ENCODE results near the gene UBQLNL. TPM values are rescaled to one million over a fixed set of nuclear protein-coding genes. Genes with fewer than 3 reads are reported as not detected.

The UBQLNL gene, protein sequence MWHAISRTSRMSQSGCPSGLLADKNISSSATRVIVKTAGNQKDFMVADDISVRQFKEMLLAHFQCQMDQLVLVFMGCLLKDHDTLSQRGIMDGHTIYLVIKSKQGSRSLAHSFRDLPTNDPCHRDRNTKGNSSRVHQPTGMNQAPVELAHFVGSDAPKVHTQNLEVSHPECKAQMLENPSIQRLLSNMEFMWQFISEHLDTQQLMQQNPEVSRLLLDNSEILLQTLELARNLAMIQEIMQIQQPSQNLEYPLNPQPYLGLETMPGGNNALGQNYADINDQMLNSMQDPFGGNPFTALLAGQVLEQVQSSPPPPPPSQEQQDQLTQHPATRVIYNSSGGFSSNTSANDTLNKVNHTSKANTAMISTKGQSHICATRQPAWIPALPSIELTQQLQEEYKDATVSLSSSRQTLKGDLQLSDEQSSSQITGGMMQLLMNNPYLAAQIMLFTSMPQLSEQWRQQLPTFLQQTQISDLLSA
- 0.19 TPM for total RNA-seq
- long read RNA-seq = 0 reads

DNA sequence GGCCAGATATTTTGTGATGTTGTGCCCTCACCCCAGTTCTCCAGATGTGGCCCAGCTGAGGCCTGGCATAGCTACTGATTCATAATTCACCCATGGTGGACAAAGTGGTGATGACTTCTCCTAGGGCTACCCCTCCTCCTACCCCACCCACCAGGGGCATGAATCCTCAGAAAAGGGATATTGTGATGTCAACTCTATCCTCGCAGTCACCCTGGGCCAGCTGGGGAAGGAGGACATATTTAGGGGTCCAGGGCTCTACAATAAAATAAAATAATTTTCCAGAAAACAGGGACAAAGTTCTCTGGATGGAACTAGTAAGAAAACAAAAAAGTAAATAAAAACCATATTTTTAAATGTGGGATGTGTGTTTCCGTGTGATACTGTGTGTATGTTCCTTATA, at the start of gene UBQLNL:
UBQLNL (minus strand) TSS at position 101 of the 400 bp plus-strand sequence. CDS start 258 bp downstream, outside the sequence.
- DNase-seq (ENCODE audit: low spot score) = no peak

DNA sequence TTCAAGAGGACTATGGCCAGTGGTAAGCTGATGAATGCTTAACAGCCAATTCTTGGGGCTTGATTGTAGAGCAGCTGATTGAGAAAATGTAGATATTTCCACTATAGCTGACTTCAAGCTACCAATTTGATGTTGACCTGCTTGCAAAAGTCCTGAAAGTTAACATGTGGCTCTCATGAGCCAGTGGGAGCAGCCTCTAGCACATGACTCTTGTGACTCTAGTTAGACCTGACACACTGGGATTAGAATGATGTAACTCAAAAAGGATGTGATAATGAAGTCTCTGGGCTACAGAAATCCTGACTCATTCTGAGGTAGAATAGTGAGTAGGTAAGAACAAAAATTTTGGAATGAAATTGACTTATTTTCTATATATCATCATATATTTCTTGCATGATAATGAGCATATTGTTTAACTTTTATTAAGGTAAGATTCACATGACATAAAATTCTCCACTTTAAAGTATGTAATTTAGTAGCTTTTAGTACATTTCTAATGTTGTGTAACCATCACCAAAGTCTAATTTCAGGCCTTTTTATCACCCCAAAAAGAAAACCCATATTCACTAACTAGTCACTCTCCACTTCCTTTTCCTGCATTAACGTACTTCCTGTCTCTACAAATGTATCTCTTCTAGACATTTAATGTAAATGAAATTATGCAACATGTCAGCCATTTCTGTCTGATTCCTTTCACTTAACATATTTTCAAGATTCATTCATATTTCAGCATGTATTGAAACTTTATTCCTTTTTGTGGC, 47.9 kb upstream of the UBQLNL start:
- DNase-seq (ENCODE audit: low spot score) = no peak

DNA sequence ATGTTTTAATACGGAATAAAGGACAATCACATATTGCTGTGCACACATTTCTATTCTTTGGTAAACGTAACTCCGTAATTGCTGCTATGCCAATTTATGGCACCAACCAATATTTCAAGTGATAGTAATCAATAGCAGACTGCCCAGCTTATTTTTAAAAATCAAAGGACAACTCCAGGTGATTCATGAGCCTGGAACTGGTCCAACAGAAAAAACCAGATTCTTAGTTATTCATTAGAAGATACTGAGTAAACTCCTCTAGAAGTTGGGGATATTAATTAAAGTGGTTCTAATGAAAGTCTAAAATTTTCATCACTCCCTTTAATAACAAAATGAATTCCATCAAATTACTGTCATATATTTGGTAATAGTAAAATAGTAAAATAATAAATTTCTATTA, 41.3 kb upstream of the UBQLNL start:
- no peak for DNase-seq (ENCODE audit: low spot score)

DNA sequence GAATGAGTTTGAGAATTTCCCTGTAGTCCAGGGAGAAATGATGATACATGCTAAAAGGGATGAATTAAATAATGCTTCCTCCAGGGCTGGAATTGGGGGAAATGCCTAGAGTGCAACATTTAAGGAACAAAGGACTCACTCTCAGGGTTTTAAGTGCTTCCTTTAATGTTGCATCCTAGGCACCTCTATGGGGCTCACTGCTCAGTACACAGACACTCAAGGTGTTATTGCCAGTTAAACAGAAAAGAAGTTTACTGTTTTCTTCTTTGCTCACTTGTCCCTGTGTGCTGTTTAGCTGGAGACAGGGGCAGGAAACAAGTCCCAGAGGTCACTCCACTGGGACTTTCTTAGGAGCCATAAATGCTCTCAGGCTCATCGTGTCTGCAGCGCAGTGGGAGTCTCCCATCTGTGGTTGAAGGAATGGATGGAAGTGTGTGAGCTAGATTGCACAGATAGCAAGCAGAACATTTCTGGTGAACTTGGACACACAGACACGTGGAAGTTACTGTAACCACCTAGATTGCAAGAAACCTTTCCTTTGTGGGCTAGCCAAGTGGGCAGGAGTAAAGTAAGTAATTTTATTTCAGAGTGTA, 40.2 kb upstream of the UBQLNL start:
- DNase-seq (ENCODE audit: low spot score) = no peak

DNA sequence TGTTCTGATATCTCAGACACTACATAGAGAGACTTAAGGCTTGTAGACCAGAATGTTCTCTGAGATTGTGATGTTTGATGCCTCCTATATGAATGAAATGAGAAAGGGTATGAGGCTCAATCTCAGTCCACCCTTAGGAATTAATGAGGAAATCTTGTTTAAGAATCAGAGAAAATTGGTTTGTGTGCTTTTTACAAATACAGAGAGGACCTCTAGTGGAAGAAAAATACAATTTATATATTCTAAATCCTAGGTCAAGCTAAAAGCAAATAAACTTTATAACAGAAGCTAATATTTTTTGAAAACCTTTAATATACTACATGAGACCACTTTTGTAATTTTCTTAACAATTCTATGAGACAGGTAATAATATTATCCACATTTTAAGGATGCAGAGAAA, 36.8 kb upstream of the UBQLNL start:
- no peak for DNase-seq (ENCODE audit: low spot score)

DNA sequence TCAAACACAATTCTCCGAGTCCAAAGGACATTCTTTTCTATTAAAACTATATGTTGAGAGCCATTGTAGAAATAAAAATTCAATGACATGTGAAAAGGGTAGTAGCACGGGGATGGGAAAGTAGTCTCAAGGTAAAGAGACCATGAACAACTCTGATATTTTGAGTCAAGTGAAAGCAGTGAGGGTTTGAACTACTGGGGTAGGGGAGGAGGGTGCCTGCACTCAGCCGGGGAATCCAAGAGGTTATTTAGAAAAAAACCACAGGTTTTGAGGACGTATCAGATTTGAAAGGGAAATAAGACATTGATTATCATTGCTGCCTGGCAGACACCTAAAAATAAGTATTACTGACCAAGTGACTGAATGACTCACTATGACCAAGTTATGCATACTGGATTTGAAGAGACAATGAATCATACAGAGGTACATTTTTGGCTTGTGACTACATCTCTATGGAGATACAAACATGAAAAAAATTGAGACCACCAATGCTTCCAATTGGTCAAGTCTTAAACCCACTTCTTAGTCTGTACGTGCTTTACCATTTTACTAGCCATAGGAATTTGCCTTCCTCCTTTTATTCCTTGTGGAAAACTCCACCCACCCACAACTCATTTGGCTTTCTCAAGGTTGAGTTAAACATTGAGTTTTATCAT, 34.1 kb upstream of the UBQLNL start:
- no peak for DNase-seq (ENCODE audit: low spot score)

DNA sequence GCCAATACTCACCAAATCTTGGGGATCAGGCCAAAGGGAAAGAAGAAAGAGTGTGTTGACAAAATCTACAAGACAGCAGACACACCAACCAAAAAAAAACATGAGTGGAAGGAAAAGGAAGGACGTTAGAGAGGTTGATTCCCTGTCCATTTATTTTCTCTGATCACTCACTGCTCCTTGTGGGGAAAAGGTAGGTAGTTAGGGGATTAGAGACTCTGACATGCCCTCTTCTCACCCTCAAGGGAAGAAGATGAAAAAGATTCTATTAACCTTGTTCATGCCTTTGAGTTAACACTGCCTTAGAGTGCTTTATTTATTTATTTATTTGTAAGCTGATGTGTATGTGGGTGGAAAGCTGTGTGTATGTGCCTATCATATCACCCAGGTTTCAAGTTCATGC, 31.9 kb upstream of the UBQLNL start, which contains the start of gene OR52H1:
OR52H1 (minus strand) TSS at position 101 of the 400 bp plus-strand sequence. CDS start 3,035 bp downstream, outside the sequence.
- no peak for DNase-seq (ENCODE audit: low spot score)

DNA sequence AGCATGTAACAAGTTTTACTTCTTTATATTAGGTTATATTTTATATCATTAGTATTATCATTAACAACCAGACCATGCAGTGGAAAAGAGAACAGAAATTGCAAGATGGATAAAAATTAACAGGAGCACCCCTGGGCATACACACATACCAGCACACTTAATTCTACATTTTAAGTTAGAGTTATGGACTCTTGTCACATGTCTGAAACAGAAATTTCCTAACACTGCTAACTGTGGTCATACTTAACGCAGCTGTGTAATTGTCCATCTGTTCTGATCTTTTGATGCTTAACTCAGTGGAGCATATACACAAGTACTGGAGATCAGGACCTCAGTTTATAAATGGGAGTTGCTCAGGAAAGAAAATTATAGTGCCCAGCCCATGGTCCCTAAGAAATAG, 31.5 kb upstream of the UBQLNL start:
- no peak for DNase-seq (ENCODE audit: low spot score)

DNA sequence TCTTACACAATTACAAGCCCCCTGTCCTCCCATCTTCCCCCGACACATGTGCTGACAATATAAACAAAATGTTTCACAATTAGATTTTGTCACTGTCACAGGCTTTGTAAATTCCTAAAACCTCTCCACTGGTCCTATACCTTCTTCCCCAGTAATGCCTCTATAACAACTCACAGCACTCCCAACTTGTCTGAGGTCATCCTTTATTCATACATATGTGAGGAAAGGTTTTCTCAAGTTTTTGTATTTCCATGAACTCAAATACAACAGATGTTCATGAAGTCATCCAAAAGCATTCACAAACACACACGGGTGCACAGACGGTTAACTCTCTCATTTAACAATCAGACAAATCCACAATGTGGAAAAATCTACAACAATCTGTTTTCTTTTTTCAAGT, 30.0 kb upstream of the UBQLNL start:
- no peak for DNase-seq (ENCODE audit: low spot score)

DNA sequence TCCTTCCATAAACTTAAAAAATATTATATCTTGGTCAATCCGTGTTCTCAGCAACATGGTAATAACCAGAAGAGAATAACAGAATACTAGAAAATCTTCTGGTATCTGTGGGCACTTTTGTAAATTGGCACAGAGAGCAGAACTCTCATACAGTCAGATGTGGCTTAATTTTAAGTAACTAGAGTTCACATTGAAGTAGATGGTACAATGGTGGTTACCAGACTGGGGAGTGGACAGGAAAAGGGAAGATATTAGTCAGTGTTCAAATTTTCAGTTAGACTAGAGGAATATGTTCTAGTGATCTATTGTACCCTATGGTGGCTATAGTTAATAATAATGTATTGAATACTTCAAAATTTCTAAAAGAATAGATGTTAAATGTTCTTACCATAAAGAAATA, 24.9 kb upstream of the UBQLNL start:
- DNase-seq (ENCODE audit: low spot score) = no peak

DNA sequence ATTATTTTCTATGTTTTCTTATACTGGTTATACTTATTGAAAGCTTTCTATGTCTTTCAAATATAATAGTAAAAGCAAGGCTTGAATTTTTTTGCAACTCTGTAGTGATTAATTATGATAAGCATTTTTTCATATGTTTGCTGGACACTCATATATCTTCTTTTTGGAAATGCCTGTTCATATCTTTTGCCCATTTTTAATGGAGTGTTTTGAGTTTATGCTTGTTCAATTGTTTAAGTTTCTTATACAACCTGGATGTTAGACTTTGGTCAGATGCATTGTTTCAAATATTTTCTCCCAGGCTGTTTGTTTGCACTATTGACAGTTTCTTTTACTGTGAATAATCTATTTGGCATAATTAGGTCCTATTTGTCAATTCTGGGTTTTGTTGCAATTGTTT, 20.0 kb upstream of the UBQLNL start:
- no peak for DNase-seq (ENCODE audit: low spot score)

DNA sequence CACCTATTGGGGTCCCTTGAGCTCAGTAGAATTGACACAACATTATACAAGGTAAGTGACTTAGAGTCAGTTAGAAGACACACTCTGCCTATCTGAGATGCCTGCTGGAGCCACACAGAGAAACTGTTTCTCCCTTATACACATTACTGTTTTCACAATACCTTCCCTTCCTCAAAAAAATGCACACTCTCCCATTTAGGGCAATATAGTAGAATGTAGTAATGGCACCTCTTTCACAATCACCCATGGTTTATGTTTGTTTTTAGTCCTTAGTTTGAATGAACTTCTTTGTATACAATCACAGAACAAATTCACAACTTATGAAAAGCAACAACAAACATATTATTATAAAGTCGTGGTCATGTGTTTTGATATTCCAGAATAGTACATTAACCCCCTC, 17.5 kb upstream of the UBQLNL start:
- DNase-seq (ENCODE audit: low spot score) = no peak

DNA sequence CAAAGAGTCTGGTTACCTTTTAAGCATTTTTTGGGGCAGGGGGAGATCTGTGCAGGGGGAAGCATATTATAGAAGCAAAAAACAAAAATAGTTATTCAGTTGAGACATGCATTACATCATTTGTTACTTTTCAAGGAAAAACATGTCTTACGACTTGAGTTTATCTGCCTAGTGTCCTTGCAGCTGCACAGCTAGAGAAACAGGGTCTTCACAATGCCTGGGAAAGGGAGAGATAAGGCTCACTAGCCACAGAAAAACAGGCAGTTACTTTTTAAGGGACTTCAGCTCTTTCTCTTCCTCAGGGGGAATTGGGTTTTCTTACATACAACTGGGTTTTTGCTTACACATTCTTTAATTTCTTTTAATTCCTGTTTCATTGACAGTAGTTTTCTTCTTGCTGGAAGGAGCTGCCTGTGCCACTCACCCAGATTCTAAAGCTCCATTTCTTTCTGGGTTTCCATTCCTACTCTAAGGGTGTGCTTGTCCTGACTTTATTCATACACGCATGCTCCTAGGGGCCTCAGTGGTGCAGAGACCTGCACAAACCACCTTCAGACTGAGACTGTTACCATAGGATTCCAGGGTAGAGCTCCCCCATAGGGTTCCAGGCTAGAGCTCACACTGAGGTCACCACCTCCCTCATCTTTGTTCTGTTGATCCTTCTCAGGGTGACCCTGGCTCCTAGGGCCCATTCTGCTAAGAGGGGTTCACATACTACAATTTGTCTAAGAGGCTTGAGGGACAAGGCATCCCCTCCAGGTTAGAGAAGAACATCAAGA, 14.7 kb upstream of the UBQLNL start:
- DNase-seq (ENCODE audit: low spot score) = no peak

DNA sequence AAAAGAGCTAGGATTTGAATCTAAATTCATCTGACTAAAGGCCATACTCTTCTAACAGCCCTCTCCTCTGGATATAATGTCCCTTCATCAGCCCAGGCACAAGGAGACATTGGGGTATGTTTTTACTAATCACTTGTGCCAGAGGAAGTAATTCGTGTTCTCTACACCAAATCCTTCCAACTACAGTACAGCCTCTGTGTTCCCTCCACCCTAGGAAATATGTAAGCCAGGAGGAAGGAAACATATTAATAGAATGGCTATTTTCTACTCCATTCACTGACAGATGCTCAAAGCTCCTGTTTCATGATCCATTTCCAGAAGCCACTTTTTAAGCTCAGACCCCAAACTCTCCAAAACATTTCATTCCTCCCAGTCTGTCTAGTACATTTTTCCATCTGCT, 12.0 kb upstream of the UBQLNL start:
- no peak for DNase-seq (ENCODE audit: low spot score)

DNA sequence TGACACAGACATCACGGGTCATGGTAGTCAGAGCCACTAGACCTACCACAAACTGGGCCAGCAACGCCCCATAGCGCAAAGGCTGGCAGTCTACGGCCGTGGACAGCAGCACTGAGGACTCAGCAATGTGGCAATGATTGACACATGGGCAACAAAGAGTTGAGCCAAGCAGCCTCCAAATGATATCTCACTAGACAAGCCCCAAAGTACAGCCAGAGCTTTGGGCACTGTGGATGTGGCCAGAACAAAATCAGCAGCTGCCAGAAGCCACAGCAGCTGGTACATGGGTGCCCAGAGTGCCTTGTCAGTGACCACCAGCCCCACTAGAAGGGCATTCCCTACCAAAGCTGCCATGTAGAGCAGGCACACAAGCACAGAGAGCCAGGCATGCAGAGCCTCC, 11.2 kb upstream of the UBQLNL start:
- DNase-seq (ENCODE audit: low spot score) = no peak

DNA sequence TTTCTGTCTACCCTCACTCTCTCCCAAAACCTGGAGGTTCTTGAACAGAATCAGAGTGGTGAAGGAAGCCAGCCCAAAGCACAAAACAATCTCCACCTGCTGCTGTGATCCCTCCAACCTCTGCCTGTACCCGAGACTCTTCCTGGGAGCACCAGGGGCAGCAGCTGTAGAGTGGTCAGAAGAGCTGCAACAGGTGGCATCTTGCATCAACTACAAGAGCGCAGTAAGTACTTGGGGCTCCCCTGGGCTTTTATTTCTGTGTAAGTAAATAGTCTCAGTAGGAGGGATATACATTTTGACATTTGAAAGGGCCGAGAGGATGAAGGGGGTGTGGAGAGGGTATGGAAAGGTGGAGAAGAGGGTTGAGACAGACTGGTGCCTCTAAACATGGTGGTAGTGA, 8.3 kb upstream of the UBQLNL start:
- no peak for DNase-seq (ENCODE audit: low spot score)

DNA sequence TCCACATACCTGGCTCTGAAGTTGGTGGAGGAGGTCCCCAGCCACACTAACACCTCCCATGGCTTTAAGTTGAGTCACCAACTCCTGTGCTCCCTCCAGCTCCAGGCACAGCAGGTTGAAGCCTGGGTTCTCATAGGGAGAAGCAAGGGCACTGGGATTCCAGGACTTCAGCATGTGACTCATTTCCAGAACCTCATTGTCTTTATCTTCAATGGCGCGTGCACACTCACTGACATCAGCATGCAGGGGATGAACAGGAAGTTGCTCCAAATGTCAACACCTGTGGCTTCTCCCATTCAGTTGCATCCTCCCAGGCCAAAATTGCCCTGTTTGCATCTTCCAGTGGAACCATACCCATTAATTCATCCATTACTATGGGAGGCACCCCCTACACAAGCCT, 5.8 kb upstream of the UBQLNL start:
- no peak for DNase-seq (ENCODE audit: low spot score)

DNA sequence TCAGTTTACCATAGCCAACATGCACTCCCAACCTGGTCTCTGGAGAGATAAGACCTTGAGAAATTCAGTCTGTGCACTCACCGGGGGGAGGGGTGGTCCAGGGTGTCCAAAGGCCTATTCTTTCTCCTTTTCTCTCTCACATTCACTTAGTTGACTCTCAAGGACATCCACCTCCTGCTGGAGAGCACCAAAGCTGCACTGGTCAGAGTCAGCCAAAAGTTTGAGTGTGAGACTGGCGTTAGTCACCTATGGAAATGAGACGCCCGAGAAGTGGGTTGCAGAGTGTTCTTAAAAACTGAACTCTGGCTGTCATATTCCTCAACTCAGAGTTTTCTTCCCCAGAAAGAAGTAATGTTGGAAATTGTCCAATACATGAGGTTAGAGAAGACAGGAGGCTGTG, 5.0 kb upstream of the UBQLNL start:
- no peak for DNase-seq (ENCODE audit: low spot score)

DNA sequence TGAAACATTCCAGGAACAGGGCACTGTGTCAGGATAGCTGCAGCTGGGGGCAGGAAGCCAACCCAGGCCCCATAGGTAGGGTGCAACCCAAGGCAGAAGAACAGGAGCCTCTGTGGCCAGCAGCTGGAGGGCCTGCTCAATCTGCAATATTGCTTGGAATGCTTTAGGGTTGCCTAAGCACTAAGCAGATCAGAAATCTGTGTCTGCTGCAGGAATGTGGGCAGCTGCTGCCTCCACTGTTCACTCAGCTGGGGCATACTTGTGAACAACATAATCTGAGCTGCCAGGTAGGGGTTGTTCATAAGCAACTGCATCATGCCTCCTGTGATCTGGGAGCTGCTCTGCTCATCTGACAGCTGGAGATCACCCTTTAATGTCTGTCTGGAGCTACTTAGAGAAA, 1.7 kb downstream of the UBQLNL start:
- no peak for DNase-seq (ENCODE audit: low spot score)

DNA sequence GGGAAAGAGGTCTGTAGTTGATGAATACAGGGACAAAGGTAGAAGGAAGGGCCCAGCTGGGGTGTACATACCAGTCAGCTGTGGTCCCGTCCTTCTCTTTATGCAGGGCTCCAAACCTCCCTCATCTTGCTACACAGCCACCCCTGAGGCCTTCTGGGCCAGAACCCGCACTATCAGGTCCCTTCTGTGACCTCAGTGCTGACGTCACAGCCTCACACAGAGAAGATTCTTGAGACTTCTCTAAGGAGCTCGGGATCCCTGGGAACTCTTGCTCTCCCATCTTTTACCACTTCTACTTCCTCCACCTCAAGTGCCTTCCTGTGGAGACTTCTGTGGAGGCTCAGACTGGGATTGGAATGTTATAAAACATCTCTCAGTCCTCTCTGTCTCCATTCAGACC, 6.7 kb downstream of the UBQLNL start, which contains the start of gene UBQLN3:
UBQLN3 (minus strand) TSS at position 155 of the 400 bp plus-strand sequence. CDS start 399 bp downstream, outside the sequence.
- DNase-seq (ENCODE audit: low spot score) = no peak

DNA sequence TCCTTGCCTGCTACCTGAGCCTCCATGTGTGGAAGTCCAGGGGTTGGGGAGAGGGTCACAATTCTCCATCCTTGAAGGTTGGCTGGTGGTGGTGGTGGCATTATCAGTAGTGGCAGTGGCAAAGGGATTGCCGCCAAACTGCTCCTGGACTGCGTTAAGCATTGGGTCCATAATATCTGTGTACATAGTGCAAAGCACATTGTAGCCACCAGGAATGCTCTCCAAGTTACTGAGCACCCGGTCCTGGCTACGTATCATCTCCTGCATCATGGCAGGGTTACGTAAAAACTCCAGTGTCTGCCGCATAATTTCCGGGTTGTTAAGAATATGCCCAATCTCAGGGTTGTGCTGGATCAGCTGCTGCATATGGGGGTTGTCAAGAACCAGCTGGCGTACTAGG, 7.9 kb downstream of the UBQLNL start:
- no peak for DNase-seq (ENCODE audit: low spot score)
